NCI-H2107 (cell line): ENCODE results near the gene AIG1.

Source experiments
- DNase-seq: peaks from one replicate; lab custom pipeline; 2025; lab: John Stamatoyannopoulos, UW

AIG1 gene

DNA sequence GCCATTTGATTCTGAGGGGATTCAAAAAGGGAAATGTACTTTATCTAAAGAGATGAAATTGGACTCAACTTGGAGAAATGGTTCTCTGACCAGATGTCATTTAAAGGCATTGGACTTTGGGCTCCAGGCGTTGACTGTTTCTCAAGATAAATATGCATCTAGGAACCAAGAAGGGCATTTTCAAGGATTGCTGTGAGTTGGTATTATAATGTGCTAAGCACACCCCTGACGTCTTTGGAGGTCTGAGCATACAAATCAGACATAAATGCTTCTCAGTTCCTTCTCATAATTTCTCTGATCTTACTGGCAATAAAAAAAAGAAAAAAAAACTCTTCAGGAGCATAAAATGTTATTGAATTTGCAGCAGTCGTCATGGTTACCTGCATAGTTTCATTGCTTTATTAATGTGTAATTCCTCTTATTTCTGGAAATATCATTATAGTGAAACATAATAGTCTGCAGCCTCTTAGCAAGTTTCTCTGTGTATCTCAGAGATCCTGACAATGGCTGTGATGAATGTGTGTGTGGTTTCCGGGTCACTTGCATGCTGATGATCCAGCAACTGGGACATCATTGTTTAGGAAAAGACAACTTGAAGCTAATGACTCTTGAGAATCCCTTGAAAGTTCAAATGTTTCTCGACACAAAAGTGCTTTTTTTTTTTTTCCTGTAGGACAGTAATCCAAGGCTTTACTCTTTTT lies 136.0 kb downstream of the AIG1 start:
- DNase-seq = no peak

DNA sequence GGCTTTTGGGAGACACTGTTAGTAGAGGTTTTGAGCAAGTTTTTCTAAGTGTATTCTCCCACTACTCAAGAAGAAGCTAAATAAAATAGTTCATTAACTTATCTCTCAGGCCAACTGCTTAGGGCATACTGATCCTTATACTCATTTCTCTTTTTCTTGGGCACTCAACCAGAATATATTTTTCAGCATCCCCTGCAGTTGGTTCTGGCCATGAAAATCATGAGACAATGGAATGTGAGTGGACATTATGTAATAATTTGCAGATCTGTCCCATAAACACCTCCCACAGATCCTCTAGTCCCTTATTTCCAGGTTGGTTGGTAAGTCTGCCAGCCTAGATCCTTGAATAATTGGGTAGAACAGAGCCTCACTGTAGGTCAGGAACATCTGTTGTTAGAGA lies 136.7 kb downstream of the AIG1 start:
- DNase-seq = no peak

DNA sequence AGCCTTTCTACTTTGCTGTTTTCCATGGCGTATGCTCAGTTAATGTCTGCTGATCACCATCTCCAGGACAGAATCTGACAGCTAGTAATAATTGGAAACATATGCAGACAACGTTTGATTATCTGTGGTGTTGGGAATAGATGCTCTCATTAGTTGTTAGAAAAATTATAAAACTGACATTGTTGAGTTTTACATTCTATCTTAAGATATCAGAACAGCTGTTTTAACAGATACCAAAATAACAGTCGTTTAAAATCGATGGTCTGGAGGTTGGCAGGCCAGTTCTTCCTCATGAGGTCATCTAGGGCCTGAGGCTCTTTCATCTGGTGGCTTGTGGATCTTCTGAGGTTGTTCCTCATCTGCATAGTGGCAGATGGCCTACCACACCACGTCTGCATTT lies 137.6 kb downstream of the AIG1 start:
- DNase-seq = no peak

DNA sequence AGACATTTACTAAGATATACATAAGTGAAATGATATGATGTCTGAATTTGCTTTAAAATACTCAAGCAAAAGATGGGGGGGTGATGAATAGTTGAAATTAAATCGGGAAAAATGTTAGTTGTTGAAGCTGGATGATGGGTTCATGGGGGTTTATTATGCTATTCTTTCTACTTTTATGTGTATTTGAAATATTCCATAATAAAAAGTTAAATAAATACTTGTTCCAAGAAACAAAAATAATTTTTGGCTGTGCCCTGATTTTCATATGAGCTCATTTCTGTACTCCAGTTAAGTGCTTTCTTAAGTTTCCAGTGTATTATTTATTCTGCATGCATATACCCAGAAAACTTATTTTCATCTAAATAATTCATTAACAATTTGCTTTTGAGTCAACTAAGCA lies 138.6 kb downstream of the AIG1 start:
- DNase-seq = no peak

GRCh38 chr6:143200167-143200770 lies 139.6 kb downstream of the AIG1 start:
- no peak for DNase-seq

- DNase-seq = no peak
These were observed 143.4 kb downstream of the AIG1 start for GRCh38 chr6:143204045-143204444.

DNA sequence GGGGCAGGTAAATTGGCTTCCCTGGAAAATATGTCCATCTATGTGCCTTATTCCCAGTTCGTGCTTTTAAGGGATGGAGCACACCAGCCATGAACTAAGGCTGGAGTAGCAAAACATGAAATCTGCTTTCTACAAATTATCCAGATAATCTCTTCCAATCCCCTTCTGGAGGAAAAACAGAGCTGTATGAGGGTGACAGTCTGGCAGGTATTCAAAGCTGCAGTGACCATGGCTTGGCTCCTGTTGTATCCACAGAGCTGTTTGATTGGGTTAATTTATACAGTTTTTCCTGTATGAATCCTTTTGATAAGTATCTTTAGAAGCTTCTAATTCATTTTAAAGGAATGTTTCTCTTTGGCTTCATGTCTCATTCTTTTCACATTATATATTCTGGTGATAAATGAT lies 144.4 kb downstream of the AIG1 start:
- DNase-seq = no peak

DNA sequence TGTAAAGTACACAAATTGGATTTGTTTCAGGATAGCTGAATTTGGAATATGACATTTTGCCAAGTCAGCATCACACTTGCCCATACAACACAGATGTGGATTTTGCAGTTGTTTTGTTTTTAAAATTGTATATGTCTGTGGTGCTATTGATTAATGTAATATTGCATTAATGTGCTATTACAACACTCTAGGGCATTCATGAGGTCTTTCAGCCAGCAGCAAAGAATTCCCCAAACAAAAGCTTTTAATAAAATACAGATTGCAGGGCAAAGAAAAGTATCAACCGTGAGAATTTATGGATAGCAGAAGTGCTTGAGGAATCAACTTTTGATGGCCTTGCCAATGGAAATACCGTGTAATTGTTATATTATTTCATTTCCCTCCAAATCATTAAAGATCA lies 144.9 kb downstream of the AIG1 start:
- no peak for DNase-seq

DNA sequence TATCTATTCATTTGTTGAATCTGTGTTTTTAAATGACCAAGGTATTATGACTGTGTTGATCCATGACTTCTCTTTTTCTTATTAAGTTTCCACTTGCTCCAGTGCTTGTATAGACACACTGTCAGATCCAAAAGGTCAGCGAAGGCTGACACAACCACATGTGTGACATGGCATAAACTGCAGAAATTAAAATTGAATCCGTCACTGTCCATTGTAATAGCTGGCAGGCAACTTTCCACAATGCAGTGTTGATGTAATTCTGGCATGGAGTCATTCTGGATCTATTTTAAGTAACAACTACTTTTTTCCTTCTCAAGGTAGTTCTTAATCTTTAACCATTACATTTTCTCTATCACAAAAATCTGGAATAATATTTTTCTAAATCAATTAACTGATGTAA lies 145.3 kb downstream of the AIG1 start:
- DNase-seq = no peak

GRCh38 chr6:143206550-143206949 lies 145.9 kb downstream of the AIG1 start:
- DNase-seq = no peak

DNA sequence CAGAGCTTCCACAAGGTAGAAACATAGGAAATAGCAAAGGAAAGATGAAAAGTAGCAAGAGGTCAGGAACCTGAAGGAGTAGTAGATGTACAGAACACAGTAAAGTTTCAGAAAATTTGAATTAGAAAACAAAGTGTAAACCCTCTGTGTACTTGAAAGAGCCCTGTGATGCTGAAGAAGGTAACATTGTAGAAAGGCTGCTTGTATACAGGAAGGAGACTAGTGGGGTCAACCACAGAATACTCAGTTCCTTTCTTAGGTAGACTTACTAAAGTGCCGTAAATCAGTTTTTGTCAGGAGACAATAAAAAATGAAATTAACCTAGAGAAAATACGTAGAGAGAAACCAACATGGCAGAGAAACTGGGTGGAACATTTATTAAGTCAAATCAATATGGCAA lies 149.7 kb downstream of the AIG1 start:
- DNase-seq = no peak

DNA sequence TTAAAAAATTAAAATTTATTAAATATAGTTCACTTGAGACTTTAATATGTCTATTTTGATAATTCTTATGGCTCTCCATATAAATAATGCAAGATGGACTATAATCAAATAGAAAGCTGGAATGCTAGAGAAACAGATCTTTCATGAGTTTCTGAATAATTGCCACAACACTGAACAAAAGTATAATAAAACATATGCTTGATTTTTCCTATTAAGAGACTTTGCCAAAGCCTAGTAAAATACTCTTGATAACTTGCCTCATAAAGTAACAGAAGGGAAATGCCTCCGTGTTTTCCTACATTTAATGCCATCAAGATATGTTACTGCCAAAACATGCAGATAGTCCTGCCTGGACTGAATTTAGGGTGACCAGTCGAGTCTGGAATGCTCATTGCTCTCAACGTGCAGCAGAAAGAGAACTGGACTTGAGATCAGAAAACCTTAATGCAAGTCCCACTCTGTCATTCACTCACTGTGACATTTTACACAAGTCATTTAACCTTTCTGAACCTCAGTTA lies 153.2 kb downstream of the AIG1 start:
- no peak for DNase-seq

DNA sequence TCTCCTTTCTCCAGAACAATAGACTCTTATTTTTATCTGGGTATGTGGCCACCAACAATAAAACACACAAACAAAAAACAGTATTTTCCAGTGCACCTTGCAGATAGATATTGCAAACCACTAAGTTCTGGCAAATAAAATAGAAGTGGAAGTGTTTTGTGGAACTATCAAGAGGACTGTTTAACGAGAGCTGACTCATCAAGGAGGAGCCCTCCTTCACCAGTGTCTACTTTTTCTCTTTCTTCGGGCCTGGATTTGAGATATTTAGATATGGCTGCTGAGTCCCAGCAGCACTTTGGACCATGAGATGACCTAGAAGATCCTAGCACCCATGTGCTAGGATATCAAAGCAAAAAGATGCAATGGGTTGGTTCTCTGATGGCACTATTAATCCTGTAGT lies 154.7 kb downstream of the AIG1 start:
- no peak for DNase-seq

DNA sequence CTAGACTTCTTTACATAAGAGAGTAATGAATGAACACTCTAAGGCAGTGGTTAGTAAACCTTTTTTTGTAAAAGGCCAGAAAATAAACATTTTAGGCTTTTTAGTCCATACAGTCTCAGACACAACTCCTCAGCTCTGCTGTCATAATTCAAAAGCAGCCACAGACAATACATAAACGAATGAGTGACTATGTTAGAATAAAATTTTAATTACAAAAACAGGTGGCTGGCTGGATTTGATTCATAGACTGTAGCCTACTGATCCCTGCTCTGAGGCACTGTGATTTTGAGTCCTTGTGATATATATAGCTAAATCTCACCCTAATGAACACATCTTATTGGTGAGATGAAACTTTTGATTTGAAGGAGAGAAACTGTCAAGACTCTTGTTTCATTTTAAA lies 155.1 kb downstream of the AIG1 start:
- no peak for DNase-seq

DNA sequence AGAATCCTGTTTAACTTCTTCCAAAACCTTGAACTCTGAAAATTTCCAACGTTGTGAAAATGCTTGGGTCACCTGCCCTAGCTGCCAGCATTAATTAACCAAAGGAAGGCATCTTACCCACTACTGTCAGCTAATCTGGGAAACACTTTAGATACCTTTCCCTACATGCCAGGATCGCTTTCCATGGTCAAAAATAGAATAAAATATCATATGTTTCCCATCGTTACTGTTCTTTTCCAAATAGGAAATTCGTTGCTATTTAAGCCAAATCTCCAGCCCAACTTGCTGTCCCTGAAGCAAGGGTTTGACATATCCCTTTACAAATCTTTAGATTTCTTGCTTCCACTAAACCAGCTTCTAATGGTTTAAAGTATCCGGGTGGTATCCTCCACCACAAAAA lies 157.5 kb downstream of the AIG1 start:
- DNase-seq = no peak

GRCh38 chr6:143221698-143222097 lies 161.0 kb downstream of the AIG1 start:
- DNase-seq = no peak

- DNase-seq = no peak
These were observed 161.6 kb downstream of the AIG1 start for GRCh38 chr6:143222310-143222709.

DNA sequence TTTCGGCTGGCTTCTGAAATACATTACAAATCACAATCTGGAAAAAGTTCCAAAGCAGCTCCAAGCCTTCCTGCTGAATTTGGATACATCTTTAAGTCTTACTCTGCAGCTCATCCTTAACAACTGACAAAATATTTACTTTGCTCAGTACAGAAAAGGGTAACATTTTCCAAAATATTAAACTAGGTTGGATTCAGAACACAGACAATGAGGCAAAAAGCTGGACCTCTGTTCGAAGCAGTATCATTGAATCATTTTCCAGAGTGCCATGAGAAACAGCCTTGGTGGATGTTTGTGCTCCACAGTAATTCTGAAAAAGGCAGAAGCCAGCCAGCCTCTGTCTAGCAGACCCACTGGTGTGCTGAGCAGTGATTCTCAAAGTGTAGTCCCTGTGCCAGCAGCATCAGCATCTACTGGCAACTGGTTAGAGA lies 162.1 kb downstream of the AIG1 start:
- no peak for DNase-seq

DNA sequence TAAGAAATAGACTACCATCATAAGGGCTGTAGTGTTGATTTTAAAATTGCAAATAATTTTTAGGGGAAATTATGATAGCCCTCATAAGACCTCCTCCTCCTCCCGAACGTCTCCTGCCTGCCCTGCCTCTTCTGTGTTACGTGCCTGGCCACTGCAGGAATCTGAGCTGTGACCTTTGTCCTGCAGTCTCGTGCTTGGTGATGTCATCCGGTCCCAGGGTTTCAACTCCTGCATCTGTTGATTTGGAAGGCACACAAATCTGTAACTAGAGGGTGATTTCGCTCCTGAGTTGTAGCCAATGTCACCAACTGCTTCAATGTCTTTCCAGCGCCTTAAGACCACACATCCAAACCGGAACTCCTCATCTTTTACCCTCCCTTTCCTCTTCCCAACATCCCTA lies 163.2 kb downstream of the AIG1 start:
- no peak for DNase-seq

DNA sequence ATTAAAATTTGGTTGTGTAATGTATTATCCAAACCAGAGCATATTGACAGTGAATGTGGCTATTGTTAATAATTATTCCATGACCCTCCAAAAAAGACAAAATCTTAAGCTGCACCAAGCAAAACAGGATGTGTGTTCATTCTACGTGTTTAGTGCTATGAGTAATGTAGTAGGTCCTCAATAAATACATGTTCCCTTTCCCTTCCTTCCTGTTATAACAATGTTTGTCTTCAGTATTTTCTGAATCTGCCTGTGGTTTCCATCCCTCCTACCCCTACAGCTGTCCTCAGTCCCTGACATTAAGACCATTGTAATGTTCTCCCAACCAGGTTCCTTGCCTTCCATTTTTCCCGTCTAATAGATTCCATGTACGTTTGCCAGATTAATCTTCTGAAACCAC lies 163.8 kb downstream of the AIG1 start:
- no peak for DNase-seq

DNA sequence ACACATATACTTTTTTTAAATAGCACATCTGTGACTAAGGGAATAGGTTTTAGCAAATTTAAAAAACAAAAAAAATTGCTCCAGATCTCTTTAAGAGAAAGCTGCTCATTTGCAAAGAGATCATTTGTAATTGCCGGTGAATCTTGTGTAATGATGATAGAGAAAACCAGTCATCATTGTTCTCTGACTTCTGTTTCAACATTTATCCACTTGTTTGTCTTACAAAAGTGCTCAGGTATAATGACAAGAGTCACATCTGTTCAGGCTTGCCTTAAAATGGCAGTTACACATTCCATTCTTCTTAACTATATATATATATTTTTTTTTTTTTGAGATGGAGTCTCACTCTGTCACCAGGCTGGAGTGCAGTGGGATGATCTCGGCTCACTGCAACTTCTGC lies 165.2 kb downstream of the AIG1 start:
- no peak for DNase-seq

GRCh38 chr6:143227675-143228074 lies 167.0 kb downstream of the AIG1 start:
- no peak for DNase-seq

- DNase-seq = no peak
These were observed 168.7 kb downstream of the AIG1 start for GRCh38 chr6:143229400-143229799.

GRCh38 chr6:143232849-143233248 lies 172.2 kb downstream of the AIG1 start:
- no peak for DNase-seq
